Naive B cell (primary cell): Measurements from ENCODE around the gene RALGAPB. TPM values are rescaled to one million over a fixed set of nuclear protein-coding genes. Genes with fewer than 3 reads are reported as not detected.

ENCODE experiments used
- polyA plus RNA-seq, 6 donors: library from polyadenylated mRNA; unstranded; fragments of 300-500 nt; fragmentation: Illumina TruSeq; gene quantifications; one replicate each; pipeline ENCODE4 v1.2.3, GENCODE V29; 2021; ENCODE audit warnings: low read depth in 6 of 6

The RALGAPB gene
- polyA plus RNA-seq, 6 donors from 2014 or later, result 6.3 to 17.4 (median 11.8) TPM

Other genes with a start within 250 kb of the RALGAPB start
- not detected for gene KIAA1755, start 212.1 kb upstream of the RALGAPB start, polyA plus RNA-seq
- gene BPI, start 168.7 kb upstream of the RALGAPB start, polyA plus RNA-seq, result not detected
- gene LBP, start 126.4 kb upstream of the RALGAPB start, polyA plus RNA-seq, result not detected
- 10 to 100 TPM; 25.8 to 100.0 (median 56.5) TPM for gene SNHG17, start 37.5 kb upstream of the RALGAPB start, polyA plus RNA-seq
- gene ADIG, start 108.4 kb downstream of the RALGAPB start, polyA plus RNA-seq, result not detected
- gene ARHGAP40, start 129.0 kb downstream of the RALGAPB start, polyA plus RNA-seq, result not detected